K562 (cell line): ENCODE data around the gene ASB15. TPM values are rescaled to one million over a fixed set of nuclear protein-coding genes. Genes with fewer than 3 reads are reported as not detected.

Source experiments
- BACH1 ChIP-seq: fragments of 200-800 bp; sonication (Bioruptor generic); IDR thresholded peaks from 2 replicates; pipeline ENCODE4 v1.6.1; 2016; ENCODE audit warnings: missing genetic modification characterization, missing compliant biosample characterization
- CCAR2 ChIP-seq: fragments of 200-400 bp; formaldehyde crosslinking; IDR thresholded peaks from 2 replicates; pipeline ENCODE4 v1.6.1; 2017; ENCODE audit warnings: mild to moderate bottlenecking, low read depth, low read length
- DIDO1 ChIP-seq: fragments of 450-650 bp; IDR thresholded peaks from 2 replicates; pipeline ENCODE4 v1.6.1; 2016; ENCODE audit warnings: low read depth, missing biosample characterization, missing genetic modification characterization
- DNMT1 ChIP-seq: fragments of 450-650 bp; IDR thresholded peaks from 2 replicates; pipeline ENCODE4 v1.6.1; 2016; ENCODE audit warnings: antibody characterized with exemption, mild to moderate bottlenecking
- FOXA3 ChIP-seq, 2 experiments: fragments of 450-650 bp in 1 of 2; sonication (generic) in 1 of 2; formaldehyde crosslinking; IDR thresholded peaks in 1 of 2; conservative IDR thresholded peaks in 1 of 2; 2 replicates each; pipeline versions ENCODE4 v1.4.0 to v1.8.0; 2020 to 2022; ENCODE audit warnings: mild to moderate bottlenecking in 2 of 2, missing genetic modification reagents in 1 of 2
- KLF10 ChIP-seq: fragments of 250-450 bp; sonication (Bioruptor Pico); IDR thresholded peaks from 2 replicates; pipeline ENCODE4 v1.6.1; 2021; ENCODE audit warnings: matching md5 sums
- RHOXF2B ChIP-seq: fragments of 250-450 bp; sonication (Bioruptor Pico); conservative IDR thresholded peaks from 2 replicates; pipeline ENCODE4 v1.5.1; 2021
- RUNX1 ChIP-seq: sonication (generic); IDR thresholded peaks from 2 replicates; pipeline ENCODE4 v1.6.1; 2016; ENCODE audit warnings: antibody characterized with exemption, low read depth
- TEAD2 ChIP-seq: fragments of 450-650 bp; IDR thresholded peaks from 2 replicates; pipeline ENCODE4 v1.6.1; 2016; ENCODE audit warnings: missing genetic modification characterization, control low read depth, missing compliant biosample characterization
- YBX1 ChIP-seq: fragments of 450-650 bp; IDR thresholded peaks from 2 replicates; pipeline ENCODE4 v1.7.1; 2016; ENCODE audit warnings: mild to moderate bottlenecking
- ZNF212 ChIP-seq: fragments of 450-650 bp; formaldehyde crosslinking; IDR thresholded peaks from 2 replicates; pipeline ENCODE4 v1.4.0; 2020; ENCODE audit warnings: mild to moderate bottlenecking
- ZNF263 ChIP-seq: sonication (generic); formaldehyde crosslinking; IDR thresholded peaks from 2 replicates; pipeline ENCODE4 v1.8.0; 2022; ENCODE audit warnings: mild to moderate bottlenecking, missing genetic modification reagents, borderline replicate concordance
- ZNF354B ChIP-seq: fragments of 250-450 bp; sonication (Bioruptor Pico); IDR thresholded peaks from 2 replicates; pipeline ENCODE4 v1.4.0; 2020
- ZNF445 ChIP-seq: fragments of 250-450 bp; sonication (Bioruptor Pico); IDR thresholded peaks from 2 replicates; pipeline ENCODE4 v1.4.0; 2020; ENCODE audit warnings: low read depth, mild to moderate bottlenecking, moderate library complexity
- ZNF584 ChIP-seq: fragments of 200-800 bp; sonication (Bioruptor generic); IDR thresholded peaks from 2 replicates; pipeline ENCODE4 v1.6.1; 2016; ENCODE audit warnings: low read depth, mild to moderate bottlenecking, missing genetic modification characterization, missing compliant biosample characterization
- polyA plus RNA-seq, 8 experiments: library from polyadenylated mRNA; depleted of rRNA in 4 of 8; stranded (reverse) in 5 of 8; unstranded in 3 of 8; fragments of >200 nt; fragmentation: Nextera tagmentation in 2 of 8; fragmentation: Illumina TruSeq in 1 of 8; extraction: Ambion mirVana in 2 of 8; extraction: Trizol in 1 of 8; gene quantifications; 2 replicates each; pipeline versions ENCODE4 v1.2.1 to v1.2.3, GENCODE V29; 2011 to 2014; ENCODE audit warnings: inconsistent platforms in 1 of 8, missing spikeins in 1 of 8
- total RNA-seq, 7 experiments: library from RNA; depleted of rRNA in 6 of 7; stranded (reverse); fragments of >200 nt in 6 of 7; fragmentation: Illumina TruSeq in 2 of 7; extraction: Trizol in 2 of 7; gene quantifications; 2 replicates each; pipeline versions ENCODE4 v1.2.1 to v1.2.3, GENCODE V29; 2011 to 2021; ENCODE audit warnings: low replicate concordance in 1 of 7
- TF ChIP-seq, protein P1 (sequence below): fragments of 450-650 bp; formaldehyde crosslinking; IDR thresholded peaks from 2 replicates; pipeline ENCODE4 v1.4.0; 2020; ENCODE audit warnings: mild to moderate bottlenecking, mixed read lengths
- TF ChIP-seq, protein P2 (sequence below): sonication (generic); formaldehyde crosslinking; IDR thresholded peaks from 2 replicates; pipeline ENCODE4 v1.4.0; 2020; ENCODE audit warnings: mild to moderate bottlenecking, missing genetic modification reagents
- TF ChIP-seq, protein P3 (sequence below): sonication (generic); formaldehyde crosslinking; IDR thresholded peaks from 2 replicates; pipeline ENCODE4 v1.8.1; 2023; ENCODE audit warnings: mild to moderate bottlenecking, missing genetic modification reagents
- TF ChIP-seq, protein P4 (sequence below): fragments of 450-650 bp; formaldehyde crosslinking; IDR thresholded peaks from 2 replicates; pipeline ENCODE4 v1.4.0; 2022; ENCODE audit warnings: mild to moderate bottlenecking, moderate library complexity
- TF ChIP-seq, protein P5 (sequence below), 2 experiments: IDR thresholded peaks; 2 replicates each; pipeline ENCODE4 v1.6.1; 2011; ENCODE audit warnings: borderline replicate concordance in 1 of 2, control low read depth in 1 of 2, low read depth in 1 of 2, low read length in 1 of 2, mild to moderate bottlenecking in 1 of 2, mixed read lengths in 1 of 2, moderate library complexity in 1 of 2; ENCODE audit not compliant: insufficient read depth in 1 of 2, insufficient read length in 1 of 2, poor library complexity in 1 of 2, severe bottlenecking in 1 of 2; ENCODE audit errors: extremely low read depth in 1 of 2

The ASB15 gene
- total and polyA plus RNA-seq, 9 of the 15 experiments (the other 6 are each of a cell fraction or from before 2014, with no cell fraction given): 0.03 to 0.14 (median 0.04) TPM; not detected in 3

DNA sequence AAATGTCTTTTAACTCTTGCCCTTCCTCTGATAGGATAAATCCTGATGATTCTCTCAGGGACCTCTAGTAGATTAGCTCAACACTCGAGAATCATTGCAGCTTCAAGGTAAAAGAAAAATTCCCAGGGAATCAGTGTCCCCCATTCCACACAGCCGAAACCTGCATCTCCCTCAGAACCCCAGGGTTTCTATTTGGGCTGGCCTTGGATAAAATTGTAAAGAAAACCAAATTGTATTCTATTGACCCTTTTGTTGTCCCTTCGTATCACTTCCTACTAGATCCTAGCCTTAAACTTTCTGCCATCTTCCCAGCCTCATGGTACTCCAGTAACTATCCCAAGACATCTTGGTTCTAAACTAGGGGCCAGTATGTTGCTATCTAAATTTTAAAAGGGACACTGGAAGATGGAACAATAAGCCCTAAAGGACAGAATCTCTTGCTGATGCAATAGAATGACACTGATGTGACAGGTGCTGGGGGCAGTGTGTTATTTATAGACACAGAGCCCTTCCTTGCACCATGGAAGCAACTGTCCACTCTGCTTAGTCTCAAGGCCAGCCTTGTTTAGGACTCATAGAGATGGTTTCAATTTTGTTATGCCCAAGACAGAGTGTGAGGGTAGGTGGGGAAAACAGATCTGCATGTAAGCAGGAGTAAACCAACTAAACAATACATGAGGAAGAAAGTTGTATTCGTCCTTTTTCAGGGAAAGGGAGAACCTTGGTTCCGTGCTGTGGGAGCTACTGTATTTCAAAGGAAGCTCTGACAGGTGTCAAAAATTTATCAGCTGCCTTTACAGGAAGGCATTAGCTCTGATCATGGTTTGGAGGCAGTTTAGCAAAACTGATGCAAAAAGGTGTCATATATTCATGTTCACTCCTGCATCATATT, 7.6 kb downstream of the ASB15 start (continued):
- TF ChIP-seq ZNF263 (CRISPR knock-in tag) (no peak), ZNF212 (0 out of 2 replicates have a peak, but pooled peaks have one; percentile 48), ZNF445 (CRISPR knock-in tag) (no peak), ZNF584 (CRISPR knock-in tag) (no peak), KLF10 (CRISPR knock-in tag) (no peak), CCAR2 (no peak), YBX1 (no peak), DNMT1 (no peak), RUNX1 (no peak), TEAD2 (tag) (no peak), RHOXF2B (peak; percentile 35; the same call in 1 of the 2 replicates), FOXA3 (CRISPR knock-in tag; conservative IDR thresholded peaks at IDR 0.05 in 1 of 2, IDR thresholded peaks at IDR 0.05 in 1 of 2) (no peak), ZNF354B (CRISPR knock-in tag) (no peak), BACH1 (tag) (peak; percentile 82), DIDO1 (no peak)
- TF ChIP-seq, protein P1, sequence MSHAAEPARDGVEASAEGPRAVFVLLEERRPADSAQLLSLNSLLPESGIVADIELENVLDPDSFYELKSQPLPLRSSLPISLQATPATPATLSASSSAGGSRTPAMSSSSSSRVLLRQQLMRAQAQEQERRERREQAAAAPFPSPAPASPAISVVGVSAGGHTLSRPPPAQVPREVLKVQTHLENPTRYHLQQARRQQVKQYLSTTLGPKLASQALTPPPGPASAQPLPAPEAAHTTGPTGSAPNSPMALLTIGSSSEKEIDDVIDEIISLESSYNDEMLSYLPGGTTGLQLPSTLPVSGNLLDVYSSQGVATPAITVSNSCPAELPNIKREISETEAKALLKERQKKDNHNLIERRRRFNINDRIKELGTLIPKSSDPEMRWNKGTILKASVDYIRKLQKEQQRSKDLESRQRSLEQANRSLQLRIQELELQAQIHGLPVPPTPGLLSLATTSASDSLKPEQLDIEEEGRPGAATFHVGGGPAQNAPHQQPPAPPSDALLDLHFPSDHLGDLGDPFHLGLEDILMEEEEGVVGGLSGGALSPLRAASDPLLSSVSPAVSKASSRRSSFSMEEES (CRISPR knock-in tag): no peak
- TF ChIP-seq, protein P2, sequence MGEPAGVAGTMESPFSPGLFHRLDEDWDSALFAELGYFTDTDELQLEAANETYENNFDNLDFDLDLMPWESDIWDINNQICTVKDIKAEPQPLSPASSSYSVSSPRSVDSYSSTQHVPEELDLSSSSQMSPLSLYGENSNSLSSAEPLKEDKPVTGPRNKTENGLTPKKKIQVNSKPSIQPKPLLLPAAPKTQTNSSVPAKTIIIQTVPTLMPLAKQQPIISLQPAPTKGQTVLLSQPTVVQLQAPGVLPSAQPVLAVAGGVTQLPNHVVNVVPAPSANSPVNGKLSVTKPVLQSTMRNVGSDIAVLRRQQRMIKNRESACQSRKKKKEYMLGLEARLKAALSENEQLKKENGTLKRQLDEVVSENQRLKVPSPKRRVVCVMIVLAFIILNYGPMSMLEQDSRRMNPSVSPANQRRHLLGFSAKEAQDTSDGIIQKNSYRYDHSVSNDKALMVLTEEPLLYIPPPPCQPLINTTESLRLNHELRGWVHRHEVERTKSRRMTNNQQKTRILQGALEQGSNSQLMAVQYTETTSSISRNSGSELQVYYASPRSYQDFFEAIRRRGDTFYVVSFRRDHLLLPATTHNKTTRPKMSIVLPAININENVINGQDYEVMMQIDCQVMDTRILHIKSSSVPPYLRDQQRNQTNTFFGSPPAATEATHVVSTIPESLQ: no peak
- TF ChIP-seq, protein P3, sequence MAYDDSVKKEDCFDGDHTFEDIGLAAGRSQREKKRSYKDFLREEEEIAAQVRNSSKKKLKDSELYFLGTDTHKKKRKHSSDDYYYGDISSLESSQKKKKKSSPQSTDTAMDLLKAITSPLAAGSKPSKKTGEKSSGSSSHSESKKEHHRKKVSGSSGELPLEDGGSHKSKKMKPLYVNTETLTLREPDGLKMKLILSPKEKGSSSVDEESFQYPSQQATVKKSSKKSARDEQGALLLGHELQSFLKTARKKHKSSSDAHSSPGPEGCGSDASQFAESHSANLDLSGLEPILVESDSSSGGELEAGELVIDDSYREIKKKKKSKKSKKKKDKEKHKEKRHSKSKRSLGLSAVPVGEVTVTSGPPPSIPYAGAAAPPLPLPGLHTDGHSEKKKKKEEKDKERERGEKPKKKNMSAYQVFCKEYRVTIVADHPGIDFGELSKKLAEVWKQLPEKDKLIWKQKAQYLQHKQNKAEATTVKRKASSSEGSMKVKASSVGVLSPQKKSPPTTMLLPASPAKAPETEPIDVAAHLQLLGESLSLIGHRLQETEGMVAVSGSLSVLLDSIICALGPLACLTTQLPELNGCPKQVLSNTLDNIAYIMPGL: no peak
- TF ChIP-seq, protein P4, sequence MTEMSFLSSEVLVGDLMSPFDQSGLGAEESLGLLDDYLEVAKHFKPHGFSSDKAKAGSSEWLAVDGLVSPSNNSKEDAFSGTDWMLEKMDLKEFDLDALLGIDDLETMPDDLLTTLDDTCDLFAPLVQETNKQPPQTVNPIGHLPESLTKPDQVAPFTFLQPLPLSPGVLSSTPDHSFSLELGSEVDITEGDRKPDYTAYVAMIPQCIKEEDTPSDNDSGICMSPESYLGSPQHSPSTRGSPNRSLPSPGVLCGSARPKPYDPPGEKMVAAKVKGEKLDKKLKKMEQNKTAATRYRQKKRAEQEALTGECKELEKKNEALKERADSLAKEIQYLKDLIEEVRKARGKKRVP: peak; percentile 98
- TF ChIP-seq, protein P5, sequence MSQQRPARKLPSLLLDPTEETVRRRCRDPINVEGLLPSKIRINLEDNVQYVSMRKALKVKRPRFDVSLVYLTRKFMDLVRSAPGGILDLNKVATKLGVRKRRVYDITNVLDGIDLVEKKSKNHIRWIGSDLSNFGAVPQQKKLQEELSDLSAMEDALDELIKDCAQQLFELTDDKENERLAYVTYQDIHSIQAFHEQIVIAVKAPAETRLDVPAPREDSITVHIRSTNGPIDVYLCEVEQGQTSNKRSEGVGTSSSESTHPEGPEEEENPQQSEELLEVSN (IDR thresholded peaks at IDR 0.05; ENCODE audit: borderline replicate concordance in 1 of 2, extremely low read depth in 1 of 2, insufficient read depth in 1 of 2, insufficient read length in 1 of 2, low read depth in 1 of 2, low read length in 1 of 2, poor library complexity in 1 of 2, severe bottlenecking in 1 of 2): no peak
